ENCODE results near the gene SCGB1D4.
"Not testable (repeated sequence)": the region's sequence is repeated elsewhere in the genome, so short reads cannot be mapped to it uniquely, and the experiment has no call there.

Gene SCGB1D4, protein sequence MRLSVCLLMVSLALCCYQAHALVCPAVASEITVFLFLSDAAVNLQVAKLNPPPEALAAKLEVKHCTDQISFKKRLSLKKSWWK

DNA sequence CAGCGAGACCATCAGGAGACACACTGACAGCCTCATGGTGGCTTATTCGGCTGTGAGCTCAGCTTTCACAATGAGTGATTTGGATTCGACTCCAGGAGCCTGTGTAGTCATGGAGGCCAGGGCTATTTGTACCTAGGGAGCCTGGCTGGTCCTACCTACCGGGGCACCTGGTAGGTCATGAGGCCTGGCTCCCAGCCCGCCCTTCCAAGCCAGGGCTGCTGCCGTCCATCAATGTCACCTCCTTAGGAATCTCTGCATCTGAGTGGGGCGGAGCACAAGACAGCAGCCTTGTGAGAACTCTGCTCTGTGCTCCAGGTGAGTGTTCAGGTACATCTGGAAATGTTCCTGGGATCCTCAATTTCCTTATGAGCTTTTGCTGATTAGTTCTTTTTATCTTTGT, at the start of gene SCGB1D4:
Gene SCGB1D4, minus strand, starts transcription at position 101 of the 400 bp plus-strand sequence. Its CDS starts 65 bp downstream, at position 36.
- H3K27me3 ChIP-seq (ENCODE audit: control insufficient read depth, insufficient read depth, low read length) = peaks cover 11% of the 10 kb centered on the region
- H3K4me3 ChIP-seq (ENCODE audit: low read depth, low read length) = no peak within 1 kb of the TSS
- H3K36me3 ChIP-seq (ENCODE audit: control insufficient read depth, insufficient read depth, low read length) = no peaks in the 10 kb centered on the region
- no peak within 1 kb of the TSS for H3K27ac ChIP-seq (ENCODE audit: low read depth, low read length)
- H3K9ac ChIP-seq (ENCODE audit: low read length) = no peak within 1 kb of the TSS
- no peaks in the 10 kb centered on the region for H3K9me3 ChIP-seq (ENCODE audit: control insufficient read depth, insufficient read depth, low read depth, low read length)
- no peaks in the 10 kb centered on the region for H3K4me1 ChIP-seq (ENCODE audit: control insufficient read depth, insufficient read depth, low read length)

DNA sequence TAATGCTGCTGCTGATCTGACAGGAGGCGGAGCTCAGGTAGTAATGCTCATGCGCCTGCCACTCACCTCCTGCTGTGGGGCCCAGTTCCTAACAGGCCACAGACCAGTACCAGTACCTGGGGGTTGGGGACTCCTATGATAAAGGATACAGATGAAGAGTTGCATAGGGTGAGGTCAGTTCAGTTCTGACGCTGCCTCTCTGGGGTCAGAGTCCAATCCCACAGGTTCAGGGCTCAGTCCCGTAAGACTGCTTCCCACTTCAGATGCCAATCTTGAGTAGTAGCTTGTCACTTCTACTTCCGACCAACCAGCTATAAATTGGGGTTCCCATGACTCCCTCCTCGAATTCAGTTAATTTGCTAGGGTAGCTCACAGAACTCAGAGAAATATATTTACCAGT, 47.0 kb upstream of the SCGB1D4 start:
- H3K4me1 ChIP-seq (ENCODE audit: control insufficient read depth, insufficient read depth, low read length) = peaks cover 13% of the 10 kb centered on the region
- no peak overlapping the region for H3K27ac ChIP-seq (ENCODE audit: low read depth, low read length)
- peaks cover 13% of the 10 kb centered on the region for H3K36me3 ChIP-seq (ENCODE audit: control insufficient read depth, insufficient read depth, low read length)
- no peak overlapping the region for H3K9ac ChIP-seq (ENCODE audit: low read length)
- no peak overlapping the region for H3K4me3 ChIP-seq (ENCODE audit: low read depth, low read length)
- H3K27me3 ChIP-seq (ENCODE audit: control insufficient read depth, insufficient read depth, low read length) = no peaks in the 10 kb centered on the region
- H3K9me3 ChIP-seq (ENCODE audit: control insufficient read depth, insufficient read depth, low read depth, low read length) = no peaks in the 10 kb centered on the region

- H3K36me3 ChIP-seq (ENCODE audit: control insufficient read depth, insufficient read depth, low read length) = peaks cover 13% of the 10 kb centered on the region
- H3K4me3 ChIP-seq (ENCODE audit: low read depth, low read length) = no peak overlapping the region
- no peak overlapping the region for H3K9ac ChIP-seq (ENCODE audit: low read length)
- H3K9me3 ChIP-seq (ENCODE audit: control insufficient read depth, insufficient read depth, low read depth, low read length) = no peaks in the 10 kb centered on the region
- no peak overlapping the region for H3K27ac ChIP-seq (ENCODE audit: low read depth, low read length)
- peaks cover 18% of the 10 kb centered on the region for H3K4me1 ChIP-seq (ENCODE audit: control insufficient read depth, insufficient read depth, low read length)
- H3K27me3 ChIP-seq (ENCODE audit: control insufficient read depth, insufficient read depth, low read length) = no peaks in the 10 kb centered on the region
Measured at GRCh38 chr11:62344210-62344609, 45.3 kb upstream of the SCGB1D4 start.

DNA sequence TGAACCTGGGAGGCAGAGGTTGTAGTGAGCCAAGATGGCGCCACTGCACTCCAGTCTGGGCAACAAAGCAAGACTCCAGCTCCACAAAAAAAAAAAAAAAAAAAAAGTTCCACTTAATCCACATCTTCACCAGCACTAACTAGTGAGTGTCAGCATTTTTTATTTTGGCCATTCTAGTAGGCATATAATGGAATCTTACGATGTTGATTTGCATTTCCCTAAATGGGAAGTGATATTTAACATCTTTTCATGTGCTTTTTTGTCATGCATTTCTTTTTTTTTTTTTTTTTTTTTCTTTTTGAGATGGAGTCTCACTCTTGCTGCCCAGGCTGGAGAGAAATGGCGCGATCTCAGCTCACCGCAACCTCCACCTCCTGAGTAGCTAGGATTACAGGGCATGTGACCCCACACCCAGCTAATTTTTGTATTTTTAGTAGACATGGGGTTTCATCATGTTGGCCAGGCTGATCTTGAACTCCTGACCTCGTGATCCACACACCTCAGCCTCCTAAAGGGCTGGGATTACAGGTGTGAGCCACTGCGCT, 44.8 kb upstream of the SCGB1D4 start:
- not testable (repeated sequence) for H3K4me3 ChIP-seq (ENCODE audit: low read depth, low read length); H3K27ac ChIP-seq (ENCODE audit: low read depth, low read length); H3K9me3 ChIP-seq (ENCODE audit: control insufficient read depth, insufficient read depth, low read depth, low read length); H3K27me3 ChIP-seq (ENCODE audit: control insufficient read depth, insufficient read depth, low read length); H3K9ac ChIP-seq (ENCODE audit: low read length)
- Histone ChIP-seq H3K36me3 (ENCODE audit: control insufficient read depth, insufficient read depth, low read length) (peaks cover 13% of the 10 kb centered on the region), H3K4me1 (ENCODE audit: control insufficient read depth, insufficient read depth, low read length) (peaks cover 19% of the 10 kb centered on the region)

DNA sequence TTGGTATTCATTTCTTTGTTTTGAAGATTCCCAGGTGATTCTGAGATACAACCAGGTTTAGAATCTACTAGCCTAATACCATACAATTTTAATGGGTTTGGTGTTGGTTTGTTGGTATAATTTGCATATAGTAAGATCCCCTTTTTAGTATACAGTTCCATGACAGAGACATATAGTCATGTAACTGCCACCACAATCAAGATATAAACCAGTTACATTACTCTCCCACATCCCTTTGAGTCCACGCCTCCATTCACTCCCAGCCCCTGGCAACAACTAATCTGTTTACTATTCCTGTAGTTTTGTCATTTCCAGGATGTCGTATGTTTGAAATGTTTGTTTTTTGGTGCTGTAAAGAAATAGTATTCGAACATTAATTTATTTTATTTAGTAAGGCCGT, 42.7 kb upstream of the SCGB1D4 start:
- no peak overlapping the region for H3K4me3 ChIP-seq (ENCODE audit: low read depth, low read length)
- no peaks in the 10 kb centered on the region for H3K9me3 ChIP-seq (ENCODE audit: control insufficient read depth, insufficient read depth, low read depth, low read length)
- peaks cover 1% of the 10 kb centered on the region for H3K27me3 ChIP-seq (ENCODE audit: control insufficient read depth, insufficient read depth, low read length)
- no peak overlapping the region for H3K9ac ChIP-seq (ENCODE audit: low read length)
- H3K36me3 ChIP-seq (ENCODE audit: control insufficient read depth, insufficient read depth, low read length) = peaks cover 13% of the 10 kb centered on the region
- H3K27ac ChIP-seq (ENCODE audit: low read depth, low read length) = no peak overlapping the region
- H3K4me1 ChIP-seq (ENCODE audit: control insufficient read depth, insufficient read depth, low read length) = peaks cover 19% of the 10 kb centered on the region

DNA sequence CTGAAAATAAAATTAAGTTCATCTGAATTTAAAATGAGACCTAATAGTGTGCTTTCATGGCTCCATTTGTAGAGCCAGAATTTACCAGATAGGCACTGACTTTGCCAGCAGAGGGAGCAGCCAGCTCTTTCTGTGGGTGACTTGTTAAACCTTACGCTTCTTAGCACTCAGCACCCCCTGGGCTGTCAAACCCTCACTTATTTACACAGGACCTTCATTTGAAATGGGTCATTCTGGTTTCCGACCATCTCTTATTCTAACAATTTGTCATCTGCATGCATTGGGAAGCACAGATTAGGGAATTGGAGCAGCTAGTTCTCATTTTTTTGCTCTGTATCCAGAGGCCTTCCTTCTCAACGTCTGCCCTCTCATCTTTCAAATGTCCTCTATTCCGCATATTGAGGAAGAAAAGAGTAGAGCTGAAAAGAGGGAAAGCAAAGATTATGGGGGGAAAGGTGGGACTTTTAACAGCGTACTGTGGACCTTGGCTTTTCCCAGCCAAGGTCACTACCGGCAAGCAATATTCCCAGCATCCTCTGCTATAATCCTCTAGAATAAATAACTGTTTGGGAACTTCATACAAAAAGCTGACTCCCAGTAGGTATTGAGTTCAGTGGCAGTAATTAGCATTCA, 41.5 kb upstream of the SCGB1D4 start:
- peaks cover 19% of the 10 kb centered on the region for H3K4me1 ChIP-seq (ENCODE audit: control insufficient read depth, insufficient read depth, low read length)
- H3K27ac ChIP-seq (ENCODE audit: low read depth, low read length) = no peak overlapping the region
- H3K36me3 ChIP-seq (ENCODE audit: control insufficient read depth, insufficient read depth, low read length) = peaks cover 9% of the 10 kb centered on the region
- no peak overlapping the region for H3K9ac ChIP-seq (ENCODE audit: low read length)
- no peak overlapping the region for H3K4me3 ChIP-seq (ENCODE audit: low read depth, low read length)
- no peaks in the 10 kb centered on the region for H3K9me3 ChIP-seq (ENCODE audit: control insufficient read depth, insufficient read depth, low read depth, low read length)
- peaks cover 10% of the 10 kb centered on the region for H3K27me3 ChIP-seq (ENCODE audit: control insufficient read depth, insufficient read depth, low read length)

GRCh38 chr11:62338218-62338617, 39.3 kb upstream of the SCGB1D4 start:
- H3K27me3 ChIP-seq (ENCODE audit: control insufficient read depth, insufficient read depth, low read length) = peaks cover 10% of the 10 kb centered on the region
- peaks cover 6% of the 10 kb centered on the region for H3K36me3 ChIP-seq (ENCODE audit: control insufficient read depth, insufficient read depth, low read length)
- peak overlapping the region; percentile 76 for H3K9ac ChIP-seq (ENCODE audit: low read length)
- H3K27ac ChIP-seq (ENCODE audit: low read depth, low read length) = no peak overlapping the region
- no peaks in the 10 kb centered on the region for H3K9me3 ChIP-seq (ENCODE audit: control insufficient read depth, insufficient read depth, low read depth, low read length)
- peak overlapping the region; percentile 79 for H3K4me3 ChIP-seq (ENCODE audit: low read depth, low read length)
- peaks cover 19% of the 10 kb centered on the region for H3K4me1 ChIP-seq (ENCODE audit: control insufficient read depth, insufficient read depth, low read length)

GRCh38 chr11:62337303-62338181, 38.7 kb upstream of the SCGB1D4 start, which contains the start of gene ASRGL1:
Gene ASRGL1, plus strand, starts transcription at chr11:62337448. Its CDS starts 530 bp downstream, at chr11:62337978.
- Histone ChIP-seq H3K36me3 (ENCODE audit: control insufficient read depth, insufficient read depth, low read length) (peaks cover under 1% of the 10 kb centered on the region; the same call in 1 of the 2 replicates), H3K4me3 (ENCODE audit: low read depth, low read length) (peak within 1 kb of the TSS; percentile 79), H3K9ac (ENCODE audit: low read length) (peak within 1 kb of the TSS; percentile 76), H3K27me3 (ENCODE audit: control insufficient read depth, insufficient read depth, low read length) (peaks cover 10% of the 10 kb centered on the region), H3K27ac (ENCODE audit: low read depth, low read length) (no peak within 1 kb of the TSS; the same call in 1 of the 2 replicates), H3K9me3 (ENCODE audit: control insufficient read depth, insufficient read depth, low read depth, low read length) (no peaks in the 10 kb centered on the region), H3K4me1 (ENCODE audit: control insufficient read depth, insufficient read depth, low read length) (peaks cover 19% of the 10 kb centered on the region)

GRCh38 chr11:62336949-62337302, 38.1 kb upstream of the SCGB1D4 start:
- not testable (repeated sequence) for H3K27ac ChIP-seq (ENCODE audit: low read depth, low read length); H3K36me3 ChIP-seq (ENCODE audit: control insufficient read depth, insufficient read depth, low read length); H3K9me3 ChIP-seq (ENCODE audit: control insufficient read depth, insufficient read depth, low read depth, low read length); H3K9ac ChIP-seq (ENCODE audit: low read length)
- H3K4me1 ChIP-seq (ENCODE audit: control insufficient read depth, insufficient read depth, low read length) = peaks cover 19% of the 10 kb centered on the region
- H3K4me3 ChIP-seq (ENCODE audit: low read depth, low read length) = peak overlapping the region; percentile 79
- H3K27me3 ChIP-seq (ENCODE audit: control insufficient read depth, insufficient read depth, low read length) = peaks cover 10% of the 10 kb centered on the region

GRCh38 chr11:62333768-62334167, 34.9 kb upstream of the SCGB1D4 start:
- H3K36me3 ChIP-seq (ENCODE audit: control insufficient read depth, insufficient read depth, low read length) = no peaks in the 10 kb centered on the region
- peaks cover 10% of the 10 kb centered on the region for H3K27me3 ChIP-seq (ENCODE audit: control insufficient read depth, insufficient read depth, low read length)
- H3K27ac ChIP-seq (ENCODE audit: low read depth, low read length) = no peak overlapping the region
- no peak overlapping the region for H3K9ac ChIP-seq (ENCODE audit: low read length)
- H3K9me3 ChIP-seq (ENCODE audit: control insufficient read depth, insufficient read depth, low read depth, low read length) = no peaks in the 10 kb centered on the region
- H3K4me3 ChIP-seq (ENCODE audit: low read depth, low read length) = no peak overlapping the region
- no peaks in the 10 kb centered on the region; the same call in 1 of the 2 replicates for H3K4me1 ChIP-seq (ENCODE audit: control insufficient read depth, insufficient read depth, low read length)

DNA sequence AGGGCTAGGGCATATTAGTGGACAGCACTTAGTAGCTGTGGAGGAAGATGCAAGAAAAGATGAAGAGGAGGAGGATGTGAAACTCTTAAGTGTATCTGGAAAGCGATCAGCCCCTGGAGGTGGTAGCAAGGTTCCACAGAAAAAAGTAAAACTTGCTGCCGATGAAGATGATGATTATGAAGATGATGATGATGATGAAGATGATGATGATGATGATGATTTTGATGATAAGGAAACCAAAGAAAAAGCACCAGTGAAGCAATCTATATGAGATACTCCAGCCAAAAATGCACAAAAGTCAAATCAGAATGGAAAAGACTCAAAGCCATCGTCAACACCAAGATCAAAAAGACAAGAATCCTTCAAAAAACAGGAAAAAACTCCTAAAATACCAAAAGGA, 32.4 kb upstream of the SCGB1D4 start:
- not testable (repeated sequence) for H3K4me3 ChIP-seq (ENCODE audit: low read depth, low read length); H3K27me3 ChIP-seq (ENCODE audit: control insufficient read depth, insufficient read depth, low read length); H3K27ac ChIP-seq (ENCODE audit: low read depth, low read length)

More for the DNA sequence above, 32.4 kb upstream of the SCGB1D4 start:
- peaks cover 12% of the 10 kb centered on the region for H3K4me1 ChIP-seq (ENCODE audit: control insufficient read depth, insufficient read depth, low read length)
- not testable (repeated sequence) for H3K9ac ChIP-seq (ENCODE audit: low read length); H3K36me3 ChIP-seq (ENCODE audit: control insufficient read depth, insufficient read depth, low read length); H3K9me3 ChIP-seq (ENCODE audit: control insufficient read depth, insufficient read depth, low read depth, low read length)

All from HUES6 (cell line).